NCI-H2196 (cell line): ENCODE data around the gene NUTM2A.
"Not testable (repeated sequence)": the region's sequence is repeated elsewhere in the genome, so short reads cannot be mapped to it uniquely, and the experiment has no call there.

Experiments
- DNase-seq: peaks from one replicate; lab custom pipeline; 2025; ENCODE audit not compliant: unreplicated experiment; lab: John Stamatoyannopoulos, UW

NUTM2A gene

GRCh38 chr10:87242192-87242591 is 16.9 kb downstream of the NUTM2A start:
- DNase-seq, result not testable (repeated sequence)

DNA sequence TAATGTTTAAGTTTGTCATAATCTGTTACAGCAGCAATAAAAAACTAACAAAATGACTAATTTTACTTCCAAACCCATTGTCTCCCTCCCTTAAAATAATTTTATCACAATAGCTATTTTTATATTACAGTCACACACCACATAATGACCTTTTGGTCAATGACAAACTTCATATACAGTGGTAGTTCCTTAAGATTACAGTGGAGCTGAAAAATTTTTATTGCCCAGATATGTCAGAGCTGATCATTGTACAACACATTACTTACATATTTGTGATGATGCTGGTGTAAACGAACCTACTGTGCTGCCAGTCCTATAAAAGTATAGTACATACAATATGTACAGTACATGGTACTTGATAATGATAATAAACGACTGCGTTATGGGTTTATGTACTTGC is 22.1 kb downstream of the NUTM2A start:
- DNase-seq, result not testable (repeated sequence)

DNA sequence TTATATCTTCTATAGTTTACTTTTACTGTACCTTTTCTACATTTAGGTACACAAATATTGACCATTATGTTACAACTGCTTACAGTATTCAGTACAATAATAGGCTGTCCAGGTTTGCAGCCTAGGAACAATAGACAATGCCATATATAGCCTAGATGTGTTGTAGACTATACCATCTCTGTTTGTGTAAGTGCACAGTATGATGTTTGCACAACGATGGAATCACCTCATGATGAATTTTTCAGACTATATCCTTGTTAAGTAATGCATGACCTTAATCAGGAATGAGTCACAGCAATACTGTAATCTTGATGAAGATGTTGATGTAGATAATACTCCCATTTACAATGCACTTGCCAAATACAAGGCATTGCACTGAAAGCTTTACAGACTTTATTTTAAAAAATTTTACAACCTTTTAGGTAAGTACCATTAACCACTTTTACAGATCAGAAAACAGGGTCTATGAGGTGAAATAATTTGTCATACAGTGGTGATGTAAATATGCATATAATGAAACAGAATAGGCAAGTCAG is 23.6 kb downstream of the NUTM2A start:
- DNase-seq, result not testable (repeated sequence)

DNA sequence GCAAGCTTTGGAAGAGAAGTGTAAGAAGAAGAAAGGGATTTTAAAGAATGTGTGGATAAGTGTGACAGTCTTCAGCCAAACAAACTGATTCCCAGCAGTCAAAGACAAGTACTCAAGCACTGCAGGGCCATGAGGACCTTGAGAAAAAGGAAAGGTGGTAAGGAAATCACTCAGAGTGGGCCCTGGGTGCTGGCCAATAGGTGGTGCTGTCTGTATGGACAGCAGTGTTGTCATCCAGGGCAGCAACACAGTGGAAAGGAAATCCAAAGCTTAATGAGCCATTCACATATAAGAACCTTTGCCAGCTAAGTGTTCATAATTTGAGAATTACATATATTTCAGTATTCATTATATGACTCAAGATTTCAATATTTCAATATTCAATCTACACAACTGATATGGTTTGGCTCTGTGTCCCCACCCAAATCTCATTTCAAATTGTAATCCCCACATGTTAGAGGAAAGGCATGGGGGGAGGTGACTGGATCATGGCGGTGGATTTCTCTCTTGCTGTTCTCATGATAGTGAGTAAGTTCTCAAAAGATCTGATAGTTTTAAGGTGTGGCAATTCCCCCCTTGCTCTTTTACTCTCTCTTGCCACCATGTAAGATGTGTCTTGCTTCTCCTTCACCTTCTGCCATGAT is 55.6 kb downstream of the NUTM2A start:
- DNase-seq, result not testable (repeated sequence)
